ENCODE results near the gene PAOX. TPM values are rescaled to one million over a fixed set of nuclear protein-coding genes. Genes with fewer than 3 reads are reported as not detected.
"Not testable (repeated sequence)": the region's sequence is repeated elsewhere in the genome, so short reads cannot be mapped to it uniquely, and the experiment has no call there.

The PAOX gene
- total RNA-seq, 1 donor, result 1.9 TPM

GRCh38 chr10:133367461-133367860 lies 11.6 kb upstream of the PAOX start:
- not testable (repeated sequence) for H3K4me3 ChIP-seq (ENCODE audit: low read length); H3K4me1 ChIP-seq (ENCODE audit: insufficient read depth, low read length); H3K27me3 ChIP-seq (ENCODE audit: insufficient read depth, low read length); H3K9me3 ChIP-seq (ENCODE audit: low read depth, low read length)

- H3K4me1 ChIP-seq (ENCODE audit: insufficient read depth, low read length), result peaks cover 5% of the 10 kb centered on the region
- no peak overlapping the region for H3K4me3 ChIP-seq (ENCODE audit: low read length)
- no peaks in the 10 kb centered on the region for H3K9me3 ChIP-seq (ENCODE audit: low read depth, low read length)
- H3K27me3 ChIP-seq (ENCODE audit: insufficient read depth, low read length), result no peaks in the 10 kb centered on the region
Observed at GRCh38 chr10:133368153-133368552, 10.9 kb upstream of the PAOX start.

GRCh38 chr10:133370030-133370786 lies 8.9 kb upstream of the PAOX start:
- no peak overlapping the region for H3K4me3 ChIP-seq (ENCODE audit: low read length)
- H3K4me1 ChIP-seq (ENCODE audit: insufficient read depth, low read length), result peaks cover 15% of the 10 kb centered on the region

GRCh38 chr10:133372507-133372906 lies 6.6 kb upstream of the PAOX start:
- no peaks in the 10 kb centered on the region for H3K9me3 ChIP-seq (ENCODE audit: low read depth, low read length)
- H3K4me3 ChIP-seq (ENCODE audit: low read length), result no peak overlapping the region
- no peaks in the 10 kb centered on the region for H3K27me3 ChIP-seq (ENCODE audit: insufficient read depth, low read length)
- peaks cover 15% of the 10 kb centered on the region for H3K4me1 ChIP-seq (ENCODE audit: insufficient read depth, low read length)

More at GRCh38 chr10:133370030-133370786, 8.9 kb upstream of the PAOX start:
- Histone ChIP-seq H3K27me3 (ENCODE audit: insufficient read depth, low read length) (no peaks in the 10 kb centered on the region), H3K9me3 (ENCODE audit: low read depth, low read length) (no peaks in the 10 kb centered on the region)

- no peaks in the 10 kb centered on the region for H3K27me3 ChIP-seq (ENCODE audit: insufficient read depth, low read length)
- H3K4me1 ChIP-seq (ENCODE audit: insufficient read depth, low read length), result peaks cover 24% of the 10 kb centered on the region
- H3K9me3 ChIP-seq (ENCODE audit: low read depth, low read length), result no peaks in the 10 kb centered on the region
- H3K4me3 ChIP-seq (ENCODE audit: low read length), result peak within 1 kb of the TSS; percentile 51
Observed at GRCh38 chr10:133373174-133374090, 5.6 kb upstream of the PAOX start, which contains the start of gene ECHS1. Gene ECHS1, minus strand, starts transcription at chr10:133373354. Its CDS starts 21 bp downstream, at chr10:133373333.

GRCh38 chr10:133375357-133376115 lies 3.5 kb upstream of the PAOX start:
- Histone ChIP-seq H3K4me3 (ENCODE audit: low read length) (no peak overlapping the region), H3K9me3 (ENCODE audit: low read depth, low read length) (no peaks in the 10 kb centered on the region), H3K4me1 (ENCODE audit: insufficient read depth, low read length) (peaks cover 36% of the 10 kb centered on the region), H3K27me3 (ENCODE audit: insufficient read depth, low read length) (no peaks in the 10 kb centered on the region)

GRCh38 chr10:133376183-133376582 lies 2.9 kb upstream of the PAOX start:
- H3K4me3 ChIP-seq (ENCODE audit: low read length); H3K27me3 ChIP-seq (ENCODE audit: insufficient read depth, low read length); H3K9me3 ChIP-seq (ENCODE audit: low read depth, low read length): not testable (repeated sequence)
- peaks cover 42% of the 10 kb centered on the region for H3K4me1 ChIP-seq (ENCODE audit: insufficient read depth, low read length)

GRCh38 chr10:133377025-133377817 lies 1.8 kb upstream of the PAOX start:
- no peaks in the 10 kb centered on the region for H3K27me3 ChIP-seq (ENCODE audit: insufficient read depth, low read length)
- peaks cover 44% of the 10 kb centered on the region for H3K4me1 ChIP-seq (ENCODE audit: insufficient read depth, low read length)
- H3K4me3 ChIP-seq (ENCODE audit: low read length), result no peak overlapping the region
- H3K9me3 ChIP-seq (ENCODE audit: low read depth, low read length), result no peaks in the 10 kb centered on the region

- Histone ChIP-seq H3K4me1 (ENCODE audit: insufficient read depth, low read length) (peaks cover 42% of the 10 kb centered on the region), H3K9me3 (ENCODE audit: low read depth, low read length) (no peaks in the 10 kb centered on the region), H3K27me3 (ENCODE audit: insufficient read depth, low read length) (no peaks in the 10 kb centered on the region), H3K4me3 (ENCODE audit: low read length) (peak overlapping the region; percentile 61)
Observed at GRCh38 chr10:133377818-133378250, 1.2 kb upstream of the PAOX start.

GRCh38 chr10:133378251-133379096 lies 588 bp upstream of the PAOX start:
- H3K4me1 ChIP-seq (ENCODE audit: insufficient read depth, low read length), result peaks cover 42% of the 10 kb centered on the region
- no peaks in the 10 kb centered on the region for H3K9me3 ChIP-seq (ENCODE audit: low read depth, low read length)
- H3K4me3 ChIP-seq (ENCODE audit: low read length), result peak overlapping the region; percentile 61
- H3K27me3 ChIP-seq (ENCODE audit: insufficient read depth, low read length), result no peaks in the 10 kb centered on the region

- peak overlapping the region; percentile 51 for H3K4me3 ChIP-seq (ENCODE audit: low read length)
- no peaks in the 10 kb centered on the region for H3K9me3 ChIP-seq (ENCODE audit: low read depth, low read length)
- H3K4me1 ChIP-seq (ENCODE audit: insufficient read depth, low read length), result peaks cover 32% of the 10 kb centered on the region
- H3K27me3 ChIP-seq (ENCODE audit: insufficient read depth, low read length), result no peaks in the 10 kb centered on the region
Observed at GRCh38 chr10:133379801-133380666, 972 bp downstream of the PAOX start.

GRCh38 chr10:133381036-133381435 lies 2.0 kb downstream of the PAOX start:
- Histone ChIP-seq H3K9me3 (ENCODE audit: low read depth, low read length) (no peaks in the 10 kb centered on the region), H3K4me1 (ENCODE audit: insufficient read depth, low read length) (peaks cover 32% of the 10 kb centered on the region), H3K27me3 (ENCODE audit: insufficient read depth, low read length) (no peaks in the 10 kb centered on the region), H3K4me3 (ENCODE audit: low read length) (no peak overlapping the region)

- H3K27me3 ChIP-seq (ENCODE audit: insufficient read depth, low read length), result no peaks in the 10 kb centered on the region
- no peaks in the 10 kb centered on the region for H3K9me3 ChIP-seq (ENCODE audit: low read depth, low read length)
- H3K4me1 ChIP-seq (ENCODE audit: insufficient read depth, low read length), result peaks cover 28% of the 10 kb centered on the region
- no peak overlapping the region for H3K4me3 ChIP-seq (ENCODE audit: low read length)
Observed at GRCh38 chr10:133383551-133383950, 4.5 kb downstream of the PAOX start.

All from mononuclear cell (primary cell).